Activated CD4-positive, alpha-beta memory T cell treated with anti-CD3 and anti-CD28 coated beads for 36 hours (primary cell): Measurements from ENCODE around the gene GKN2. TPM values are rescaled to one million over a fixed set of nuclear protein-coding genes. Genes with fewer than 3 reads are reported as not detected.
"Not testable (repeated sequence)": the region's sequence is repeated elsewhere in the genome, so short reads cannot be mapped to it uniquely, and the experiment has no call there.

ENCODE experiments used
- CTCF ChIA-PET: fragments of 350-600 bp; sonication (Branson Sonifier 250); formaldehyde crosslinking; loops from one replicate; lab custom pipeline; 2021; ENCODE audit warnings: antibody characterized with exemption, inconsistent platforms; lab: Charles Lee
- POLR2A ChIA-PET: fragments of 350-600 bp; sonication (Branson Sonifier 250); formaldehyde crosslinking; loops from one replicate; lab custom pipeline; 2021; ENCODE audit warnings: antibody characterized with exemption; lab: Charles Lee
- DNase-seq: peaks from one replicate; pipeline ENCODE4 v3.0.0-alpha.2; 2020
- H3K27ac Mint-ChIP-seq: one replicate; pipeline ENCODE4 v1.8.0; 2021; ENCODE audit warnings: mixed read lengths
- H3K27me3 Mint-ChIP-seq: one replicate; pipeline ENCODE4 v1.8.0; 2021; ENCODE audit warnings: mixed read lengths
- H3K36me3 Mint-ChIP-seq: one replicate; pipeline ENCODE4 v1.8.0; 2021; ENCODE audit warnings: mixed read lengths
- H3K4me1 Mint-ChIP-seq: one replicate; pipeline ENCODE4 v1.8.0; 2021; ENCODE audit warnings: low read depth, mixed read lengths
- H3K4me3 Mint-ChIP-seq: one replicate; pipeline ENCODE4 v1.8.0; 2021; ENCODE audit warnings: mild to moderate bottlenecking, mixed read lengths
- H3K9me3 Mint-ChIP-seq: one replicate; pipeline ENCODE4 v1.8.0; 2021; ENCODE audit warnings: mixed read lengths
- intact Hi-C: fragments of 100-400 bp; cut with micrococcal nuclease; formaldehyde crosslinking; loops from one replicate; pipeline ENCODE4 v1.15.1; 2023
- total RNA-seq, 2 experiments: library from RNA; stranded (reverse); gene quantifications; one replicate each; pipeline ENCODE4 v1.2.3, GENCODE V29; 2021

GKN2 gene
- total RNA-seq, 2 experiments from 2014 or later, result not detected

GRCh38 chr2:68907920-68908253 is 44.8 kb downstream of the GKN2 start:
- Mint-ChIP-seq H3K9me3 (peaks cover 3% of the 10 kb centered on the region), H3K4me3 (peak overlapping the region; percentile 24), H3K36me3 (peaks cover 2% of the 10 kb centered on the region), H3K27ac (peak overlapping the region; percentile 90), H3K27me3 (no peaks in the 10 kb centered on the region), H3K4me1 (peaks cover 36% of the 10 kb centered on the region)
- DNase-seq, result no peak
- ChIA-PET POLR2A (interaction anchor here (0.7 to 2.7 kb wide), 15 partner anchors 11 to 441 kb away, joined by 3 to 14 read pairs (median 5); partner anchors contain the start of genes APLF, ARHGAP25 and FBXO48), CTCF (interaction anchor here (0.8 to 4.9 kb wide), 29 partner anchors 7 to 443 kb away, joined by 3 to 77 read pairs (median 5); no protein-coding TSS in a partner anchor)
- intact Hi-C loops, result loop anchor here (1.0 to 5.0 kb wide), 10 partner anchors 33 to 656 kb away; partner anchors contain the start of genes APLF, FBXO48 and PPP3R1

DNA sequence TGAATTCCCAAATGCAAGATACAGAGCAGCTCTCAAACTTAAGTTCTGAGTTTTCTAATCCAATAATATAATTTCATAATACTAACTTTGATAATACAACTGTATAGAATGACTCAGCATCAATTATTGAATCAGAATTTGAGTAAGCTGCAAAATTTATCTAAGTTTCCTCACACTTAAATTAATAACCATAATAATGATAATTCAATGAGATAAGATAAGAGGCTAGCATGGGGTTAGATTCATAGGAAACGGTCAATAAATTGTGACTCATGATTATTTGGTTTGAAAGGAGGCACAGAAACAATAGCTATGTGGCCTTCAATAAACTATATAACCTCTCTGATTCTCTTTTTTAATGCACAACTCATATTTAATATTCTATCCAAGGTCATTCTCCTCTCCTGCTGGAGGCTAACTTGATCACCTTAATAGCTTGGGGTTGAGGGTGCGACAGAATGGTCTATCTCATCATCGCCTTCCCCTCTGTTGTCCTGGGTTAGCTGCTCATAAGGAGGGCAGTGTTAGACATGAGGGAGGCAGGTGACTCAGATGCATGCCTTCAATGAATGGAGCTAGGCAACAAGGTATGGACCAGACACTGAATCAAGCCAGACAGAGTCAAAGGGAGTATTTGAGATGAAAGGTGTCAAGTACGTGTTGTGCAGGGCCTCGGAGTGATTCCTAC is 45.3 kb downstream of the GKN2 start:
- H3K4me1 Mint-ChIP-seq, result peaks cover 36% of the 10 kb centered on the region

DNA sequence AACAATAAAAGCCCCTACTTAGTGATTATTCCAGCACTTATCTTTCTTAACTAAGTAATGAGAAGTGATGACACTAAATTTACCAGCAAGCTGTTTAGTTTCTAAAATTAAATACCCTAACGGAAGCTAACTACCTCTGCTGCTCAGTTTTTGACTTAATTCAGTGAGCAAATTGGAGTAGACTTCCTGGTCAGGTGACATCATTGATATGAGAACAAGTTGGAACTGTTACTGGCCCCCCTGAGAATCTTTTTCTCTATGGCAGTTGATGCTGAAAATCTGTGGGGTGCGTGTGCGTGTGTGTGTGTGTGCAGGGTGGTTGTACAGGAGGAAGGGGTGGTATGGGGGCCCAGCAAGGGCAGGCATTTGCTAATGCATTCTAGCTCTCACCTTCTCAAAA is 46.0 kb downstream of the GKN2 start:
- POLR2A ChIA-PET, result interaction anchor here (0.7 to 2.7 kb wide), 3 partner anchors 157 to 440 kb away, joined by 3 to 8 read pairs (median 8); partner anchors contain the start of genes APLF and FBXO48
- CTCF ChIA-PET, result interaction anchor here (1.2 to 4.9 kb wide), 11 partner anchors 18 to 443 kb away, joined by 3 to 77 read pairs (median 14); no protein-coding TSS in a partner anchor
- no peak for DNase-seq
- intact Hi-C loops, result loop anchor here (5.0 kb wide), 2 partner anchors 384 to 654 kb away; partner anchors contain the start of gene PPP3R1
- Mint-ChIP-seq H3K27ac (peak overlapping the region; percentile 67), H3K9me3 (peaks cover 8% of the 10 kb centered on the region), H3K4me1 (peaks cover 36% of the 10 kb centered on the region), H3K4me3 (no peak overlapping the region), H3K36me3 (peaks cover 6% of the 10 kb centered on the region), H3K27me3 (no peaks in the 10 kb centered on the region)

More for the DNA sequence above, 45.3 kb downstream of the GKN2 start:
- Mint-ChIP-seq H3K9me3 (peaks cover 3% of the 10 kb centered on the region), H3K36me3 (peaks cover 2% of the 10 kb centered on the region), H3K27me3 (no peaks in the 10 kb centered on the region), H3K27ac (peak overlapping the region; percentile 90), H3K4me3 (no peak overlapping the region)
- POLR2A ChIA-PET, result interaction anchor here (0.7 to 2.7 kb wide), 12 partner anchors 10 to 440 kb away, joined by 3 to 14 read pairs (median 5); partner anchors contain the start of genes APLF, ARHGAP25 and FBXO48
- intact Hi-C loops, result loop anchor here (5.0 kb wide), 2 partner anchors 385 to 655 kb away; partner anchors contain the start of gene PPP3R1
- CTCF ChIA-PET, result interaction anchor here (0.8 to 4.9 kb wide), 26 partner anchors 8 to 443 kb away, joined by 3 to 77 read pairs (median 6); no protein-coding TSS in a partner anchor
- DNase-seq, result peak; percentile 27

DNA sequence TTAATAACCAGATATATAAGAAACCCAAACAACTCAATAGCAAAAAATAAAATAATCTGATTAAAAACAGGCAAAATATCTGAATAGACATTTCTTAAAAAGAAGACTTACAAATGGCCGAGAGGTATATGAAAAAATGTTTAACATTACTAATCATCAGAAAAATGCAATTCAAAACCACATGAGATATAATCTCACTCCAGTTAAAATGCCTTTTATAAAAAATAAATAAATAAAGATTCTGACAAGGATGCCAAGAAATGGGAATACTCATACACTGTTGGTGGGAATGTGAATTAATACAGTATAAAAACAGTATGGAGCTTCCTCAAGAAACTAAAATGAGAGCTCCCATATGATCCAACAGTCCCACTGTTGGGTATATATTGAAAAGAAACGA is 47.6 kb downstream of the GKN2 start:
- Mint-ChIP-seq H3K9me3 (peaks cover 16% of the 10 kb centered on the region), H3K4me1 (peaks cover 31% of the 10 kb centered on the region), H3K36me3 (peaks cover 8% of the 10 kb centered on the region), H3K27me3 (no peaks in the 10 kb centered on the region), H3K27ac (no peak overlapping the region), H3K4me3 (no peak overlapping the region)
- DNase-seq, result no peak
- ChIA-PET CTCF (interaction anchor here (1.5 to 3.8 kb wide), 3 partner anchors 66 to 417 kb away, joined by 3 to 25 read pairs (median 5); no protein-coding TSS in a partner anchor), POLR2A (no interaction called here)
- intact Hi-C loops, result loop anchor here (5.0 kb wide), 2 partner anchors 383 to 653 kb away; partner anchors contain the start of gene PPP3R1

GRCh38 chr2:68901561-68901960 is 51.1 kb downstream of the GKN2 start:
- H3K9me3 Mint-ChIP-seq, result peaks cover 16% of the 10 kb centered on the region
- CTCF ChIA-PET, result interaction anchor here (0.7 to 1.6 kb wide), 5 partner anchors 24 to 193 kb away, joined by 3 to 7 read pairs (median 4); no protein-coding TSS in a partner anchor
- H3K36me3 Mint-ChIP-seq, result peaks cover 10% of the 10 kb centered on the region
- H3K27me3 Mint-ChIP-seq, result no peaks in the 10 kb centered on the region
- POLR2A ChIA-PET, result no interaction called here
- peaks cover 3% of the 10 kb centered on the region for H3K4me1 Mint-ChIP-seq
- no peak overlapping the region for H3K4me3 Mint-ChIP-seq
- DNase-seq, result no peak
- no peak overlapping the region for H3K27ac Mint-ChIP-seq
- intact Hi-C loops, result no loop called here

DNA sequence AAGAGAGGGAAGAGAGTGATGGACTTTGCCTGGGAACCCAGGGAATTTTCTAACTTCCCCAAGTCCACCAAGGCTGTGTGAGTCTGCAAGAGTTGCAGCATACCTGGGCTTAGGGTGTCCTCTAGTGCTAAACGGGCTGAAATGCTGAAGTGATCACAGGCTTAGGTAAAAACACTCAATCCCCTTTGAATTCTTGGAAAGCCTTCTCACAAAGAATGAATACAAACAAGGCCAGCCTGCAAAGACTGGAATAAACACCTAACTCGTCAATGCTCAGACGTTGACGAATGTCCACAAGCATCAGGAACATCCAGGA is 51.5 kb downstream of the GKN2 start:
- no peak overlapping the region for H3K4me3 Mint-ChIP-seq
- H3K4me1 Mint-ChIP-seq, result no peaks in the 10 kb centered on the region
- no peak for DNase-seq
- intact Hi-C loops, result no loop called here
- peaks cover 10% of the 10 kb centered on the region for H3K36me3 Mint-ChIP-seq
- POLR2A ChIA-PET, result no interaction called here
- CTCF ChIA-PET, result interaction anchor here (1.1 to 1.6 kb wide), 4 partner anchors 24 to 437 kb away, joined by 3 to 7 read pairs (median 4); no protein-coding TSS in a partner anchor
- peaks cover 16% of the 10 kb centered on the region for H3K9me3 Mint-ChIP-seq
- no peak overlapping the region for H3K27ac Mint-ChIP-seq
- peaks cover 2% of the 10 kb centered on the region for H3K27me3 Mint-ChIP-seq

DNA sequence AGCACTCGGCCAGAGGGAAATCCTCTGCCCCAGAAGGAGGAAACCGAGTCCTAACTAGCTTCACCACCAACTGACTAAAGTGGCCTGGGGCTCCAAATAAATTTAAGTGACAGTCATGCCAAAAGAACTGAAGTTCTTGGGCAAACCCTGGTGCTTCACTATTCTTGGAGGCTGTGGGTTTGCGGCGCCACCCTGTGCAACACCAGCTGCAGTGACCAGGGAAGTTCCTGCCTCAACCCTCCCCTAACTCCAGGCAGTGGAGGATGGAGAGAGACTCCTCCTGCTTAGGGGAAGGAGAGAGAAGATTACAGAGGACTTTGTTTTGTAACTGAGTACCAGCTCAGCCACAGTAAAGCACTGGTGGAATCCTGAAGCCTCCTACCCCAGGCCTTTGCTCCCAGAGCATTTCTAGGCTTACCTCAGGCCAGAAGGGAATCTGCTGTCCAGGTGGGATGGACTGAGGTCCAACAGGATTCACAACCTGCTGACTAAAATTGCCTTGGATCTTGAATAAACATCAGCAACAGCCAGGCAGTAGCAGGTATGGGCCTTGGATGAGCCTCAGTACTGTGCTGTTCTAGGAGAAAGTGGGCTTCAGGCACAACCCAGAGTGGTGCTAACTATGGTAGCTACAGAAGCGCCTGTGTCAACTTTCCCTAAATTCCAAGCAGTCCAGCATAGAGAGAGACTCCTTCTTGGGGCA is 52.0 kb downstream of the GKN2 start:
- Mint-ChIP-seq H3K27ac (no peak overlapping the region), H3K27me3 (peaks cover 3% of the 10 kb centered on the region), H3K9me3 (peaks cover 16% of the 10 kb centered on the region), H3K36me3 (peaks cover 10% of the 10 kb centered on the region), H3K4me1 (no peaks in the 10 kb centered on the region), H3K4me3 (no peak overlapping the region)
- intact Hi-C loops, result no loop called here
- CTCF ChIA-PET, result interaction anchor here (1.1 to 1.6 kb wide), 4 partner anchors 25 to 437 kb away, joined by 3 to 7 read pairs (median 4); no protein-coding TSS in a partner anchor
- no peak for DNase-seq
- POLR2A ChIA-PET, result interaction anchor here (0.6 kb wide), 1 partner anchor 635 kb away, joined by 5 read pairs; no protein-coding TSS in a partner anchor

DNA sequence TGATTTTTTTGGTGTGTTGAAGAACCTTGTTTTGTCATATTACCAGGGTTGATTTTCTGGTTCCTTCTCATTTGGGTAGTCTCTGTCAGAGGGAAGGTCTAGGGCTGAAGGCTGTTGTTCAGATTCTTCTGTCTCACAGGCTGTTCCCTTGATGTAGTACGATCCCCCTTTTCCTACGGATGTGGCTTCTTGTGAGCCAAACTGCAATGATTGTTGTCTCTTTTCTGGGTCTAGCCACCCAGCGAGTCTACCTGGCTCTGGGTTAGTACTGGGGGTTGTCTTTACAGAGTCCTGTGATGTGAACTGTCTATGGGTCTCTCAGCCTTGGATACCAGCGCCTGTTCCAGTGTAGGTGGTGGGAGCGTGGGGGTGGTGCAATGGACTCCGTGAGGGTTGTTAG is 56.7 kb downstream of the GKN2 start:
- DNase-seq, intact Hi-C loops, H3K27me3 Mint-ChIP-seq, H3K4me1 Mint-ChIP-seq, H3K9me3 Mint-ChIP-seq, POLR2A ChIA-PET, H3K27ac Mint-ChIP-seq, H3K4me3 Mint-ChIP-seq, H3K36me3 Mint-ChIP-seq: not testable (repeated sequence)
- CTCF ChIA-PET, result interaction anchor here (1.7 kb wide), 1 partner anchor 29 kb away, joined by 5 read pairs; no protein-coding TSS in a partner anchor

Other genes with a start within 250 kb of the GKN2 start
- 10 to 100 TPM; 79.8 to 87.7 TPM for gene ARHGAP25, start 218.1 kb downstream of the GKN2 start, total RNA-seq
- not detected for gene BMP10, start 81.5 kb downstream of the GKN2 start, total RNA-seq
- gene GKN1, start 21.7 kb upstream of the GKN2 start, total RNA-seq, result not detected
- gene ANTXR1, start 60.3 kb upstream of the GKN2 start, total RNA-seq, result not detected